Gastroesophageal sphincter (tissue), 2 donors: ENCODE measurements around the gene MBNL1.

Experiments
- POLR2A ChIP-seq, 2 donors: fragments of 450-650 bp; IDR thresholded peaks; one replicate each; pipeline ENCODE4 v1.6.1; 2017; ENCODE audit warnings: antibody characterized with exemption in 2 of 2, mild to moderate bottlenecking in 2 of 2, moderate library complexity in 1 of 2
- POLR2AphosphoS5 ChIP-seq: sonication (generic); formaldehyde crosslinking; IDR thresholded peaks from one replicate; pipeline ENCODE4 v1.6.1; 2017; ENCODE audit warnings: antibody characterized with exemption

DNA sequence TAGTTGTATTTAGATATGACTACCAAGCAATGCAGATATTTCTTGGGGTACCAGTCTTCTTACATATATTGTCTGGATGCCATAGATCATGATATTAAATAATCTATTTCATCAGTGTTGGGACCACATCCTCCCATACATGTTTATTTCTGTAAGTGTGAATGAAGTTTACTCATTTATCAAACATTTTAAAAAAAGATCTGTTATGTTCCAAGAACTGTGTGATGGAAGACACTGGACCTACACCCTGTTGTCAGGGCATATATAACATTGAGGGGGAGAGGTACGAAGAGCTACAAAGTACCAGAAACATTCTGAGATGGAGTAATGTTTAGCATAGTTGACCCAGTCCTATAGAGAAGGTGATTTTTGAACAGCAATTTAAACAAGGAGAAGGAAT, 26.6 kb downstream of the MBNL1 start:
- TF ChIP-seq POLR2A (IDR thresholded peaks at IDR 0.05) (no peak), POLR2AphosphoS5 (no peak)
